Ramos (cell line): ENCODE results near the gene ADGRD1.

Experiments
- in situ Hi-C: fragments of 300-500 bp; cut with MboI; formaldehyde crosslinking; loops from one replicate; pipeline ENCODE4 v1.14.3; 2022; ENCODE audit warnings: low sequenced_read_pairs; ENCODE audit not compliant: unreplicated experiment

Gene ADGRD1

DNA sequence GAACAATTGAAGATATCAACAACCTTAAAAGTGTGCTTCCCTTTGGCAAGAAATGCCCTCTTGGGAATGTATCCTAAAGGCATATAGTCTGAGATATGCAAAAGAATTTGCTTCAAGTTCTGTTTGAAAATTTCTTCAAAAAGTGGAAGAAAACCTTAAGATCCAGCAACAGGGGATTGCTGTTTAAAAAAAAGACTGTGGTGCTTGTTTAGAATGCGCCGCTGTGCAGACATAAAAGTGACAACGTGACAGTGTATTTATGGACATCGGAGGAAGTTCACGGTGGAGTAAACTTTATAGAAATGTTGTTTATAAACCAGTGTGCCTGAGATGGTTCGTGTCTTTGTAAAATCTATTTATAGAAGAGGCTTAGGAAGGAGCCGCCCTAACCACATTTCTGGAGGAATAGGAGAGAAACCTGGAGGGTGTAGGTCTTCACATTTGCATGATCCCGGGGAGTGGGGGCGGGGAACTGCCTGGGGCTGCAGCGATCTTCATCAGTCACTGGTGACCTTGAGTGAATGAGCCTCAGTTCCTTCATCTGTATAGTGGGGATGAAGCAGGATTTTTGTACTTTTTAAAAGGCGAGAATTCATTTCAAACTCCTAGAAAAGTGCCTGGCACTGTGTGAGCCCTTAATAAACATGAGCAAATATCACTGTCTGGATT lies 27.5 kb downstream of the ADGRD1 start:
- in situ Hi-C loops: loop anchor here (25.0 kb wide), 1 partner anchor 1081 kb away; no protein-coding TSS in a partner anchor

DNA sequence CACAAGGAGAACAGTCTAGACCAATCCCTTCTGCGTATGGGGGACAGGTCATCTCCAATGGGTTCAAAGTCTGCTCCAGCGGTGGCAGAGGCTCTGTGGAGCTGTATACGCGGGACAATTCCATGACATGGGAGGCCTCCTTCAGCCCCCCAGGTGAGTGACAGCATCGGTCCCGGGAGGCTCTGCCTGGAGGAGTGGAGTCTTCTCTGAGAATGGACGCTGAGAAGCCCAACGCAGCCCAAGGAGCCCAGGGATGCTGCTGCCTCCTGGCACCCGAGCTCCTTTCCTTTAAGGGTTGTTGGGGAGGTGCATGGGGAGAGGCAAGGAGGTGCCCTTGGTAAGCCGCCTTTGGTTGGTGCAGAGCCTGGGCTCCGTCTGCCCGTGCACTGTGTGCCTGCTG lies 28.2 kb downstream of the ADGRD1 start:
- in situ Hi-C loops: loop anchor here (25.0 kb wide), 1 partner anchor 1080 kb away; no protein-coding TSS in a partner anchor

DNA sequence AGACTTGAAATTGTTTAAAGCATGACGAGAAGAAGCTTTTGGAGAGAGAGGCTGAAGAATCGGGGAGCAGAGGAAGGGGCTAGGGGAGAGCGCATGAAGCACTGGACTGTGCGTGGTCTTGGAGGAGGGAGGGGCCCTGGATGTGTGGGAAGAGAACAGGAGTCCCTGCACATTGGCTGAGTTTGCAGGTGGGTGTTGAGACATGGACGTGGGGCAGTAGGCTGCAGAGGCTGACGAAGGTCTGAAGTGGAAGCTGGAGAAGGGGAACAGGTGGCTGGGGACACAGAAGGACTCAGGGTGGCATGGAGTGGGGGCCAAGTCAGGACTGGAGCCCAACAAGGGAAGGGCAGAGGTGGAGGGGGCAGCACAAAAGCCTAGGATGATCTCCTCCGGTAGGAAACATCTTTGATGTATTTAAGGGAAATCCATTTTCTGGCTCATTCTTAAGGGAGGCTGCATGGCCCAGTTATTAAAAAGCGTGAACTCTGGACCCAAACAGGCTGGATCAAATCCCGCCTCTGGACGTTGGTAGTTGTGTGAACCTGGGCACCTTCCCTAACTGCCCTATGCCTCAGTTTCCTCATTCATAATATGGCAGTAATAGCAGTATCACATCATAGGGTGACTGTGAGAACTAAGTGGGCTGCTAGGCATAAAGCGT lies 29.0 kb downstream of the ADGRD1 start:
- in situ Hi-C loops: loop anchor here (25.0 kb wide), 1 partner anchor 1080 kb away; no protein-coding TSS in a partner anchor

DNA sequence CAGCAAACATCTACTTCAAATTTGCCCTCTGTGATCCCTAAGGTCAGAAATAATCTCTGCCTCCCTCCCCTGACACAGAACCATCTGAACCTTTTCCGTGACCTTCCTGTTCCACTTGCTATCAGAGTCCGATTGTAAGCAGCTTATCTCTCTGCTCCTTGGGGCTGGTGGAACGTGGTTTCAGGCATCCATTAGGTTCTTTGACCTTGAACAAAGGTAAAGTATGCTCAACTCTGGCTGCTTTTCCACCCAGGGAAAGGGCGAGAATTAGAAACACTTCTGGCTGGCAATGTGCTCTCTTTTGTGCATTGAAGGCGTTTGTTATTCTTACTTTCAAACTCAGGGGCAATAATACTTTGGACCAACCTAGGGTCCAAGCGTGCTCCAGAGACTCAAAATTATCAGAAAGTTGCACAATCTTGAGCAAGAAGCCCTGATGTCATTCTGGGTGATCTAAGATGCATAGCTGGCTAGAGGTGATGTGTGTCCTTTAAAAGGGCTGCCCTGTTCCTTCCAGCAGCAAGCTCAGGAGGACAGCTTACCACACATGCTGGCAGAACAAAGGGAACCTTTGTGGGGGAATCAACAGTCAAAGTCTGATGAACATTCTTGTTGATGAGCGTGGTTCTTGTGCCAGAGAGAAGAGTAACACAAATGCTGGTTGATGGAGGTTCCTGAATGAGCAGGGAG lies 29.8 kb downstream of the ADGRD1 start:
- in situ Hi-C loops: loop anchor here (25.0 kb wide), 1 partner anchor 1079 kb away; no protein-coding TSS in a partner anchor

DNA sequence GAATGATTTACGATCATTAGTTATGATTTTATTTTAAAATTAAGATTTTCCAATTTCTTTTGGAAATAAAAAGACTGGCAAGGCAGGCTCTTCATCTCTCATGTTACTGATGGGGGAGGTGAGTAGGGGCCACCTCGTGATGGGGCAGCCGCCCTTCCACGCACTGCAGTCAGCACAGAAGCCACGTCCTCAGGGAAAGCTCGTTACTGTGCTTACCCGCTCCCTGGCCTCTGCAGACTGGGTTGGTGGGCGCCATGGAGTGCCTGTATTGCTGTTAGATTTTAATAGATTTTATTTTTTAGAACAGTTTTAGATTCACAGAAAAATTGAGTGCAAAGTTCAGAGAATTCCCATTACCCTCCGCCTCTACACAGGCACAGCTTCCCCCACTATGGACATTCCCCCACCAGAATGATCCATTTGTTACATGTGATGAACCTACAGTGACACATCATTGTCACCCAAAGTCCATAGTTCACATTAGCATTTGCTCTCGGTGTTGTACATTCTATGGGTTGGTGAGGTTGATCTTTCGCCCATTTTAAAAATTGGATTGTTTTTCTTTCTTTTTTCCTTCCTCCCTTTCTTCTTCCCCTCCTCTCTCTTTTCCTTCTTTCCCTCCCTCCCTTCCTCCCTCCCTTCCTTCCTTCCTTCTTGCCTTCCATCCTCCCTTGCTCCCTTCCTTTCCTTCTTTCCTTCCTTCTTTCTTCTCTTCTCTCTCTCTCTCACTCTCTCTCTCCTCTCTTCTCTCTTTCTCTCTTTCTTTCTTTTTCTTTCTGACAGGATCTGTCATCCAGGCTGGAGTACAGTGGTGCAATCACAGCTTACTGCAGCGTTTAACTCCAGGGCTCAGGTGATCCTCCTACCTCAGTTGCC lies 30.7 kb downstream of the ADGRD1 start:
- in situ Hi-C loops: loop anchor here (25.0 kb wide), 1 partner anchor 1078 kb away; no protein-coding TSS in a partner anchor

DNA sequence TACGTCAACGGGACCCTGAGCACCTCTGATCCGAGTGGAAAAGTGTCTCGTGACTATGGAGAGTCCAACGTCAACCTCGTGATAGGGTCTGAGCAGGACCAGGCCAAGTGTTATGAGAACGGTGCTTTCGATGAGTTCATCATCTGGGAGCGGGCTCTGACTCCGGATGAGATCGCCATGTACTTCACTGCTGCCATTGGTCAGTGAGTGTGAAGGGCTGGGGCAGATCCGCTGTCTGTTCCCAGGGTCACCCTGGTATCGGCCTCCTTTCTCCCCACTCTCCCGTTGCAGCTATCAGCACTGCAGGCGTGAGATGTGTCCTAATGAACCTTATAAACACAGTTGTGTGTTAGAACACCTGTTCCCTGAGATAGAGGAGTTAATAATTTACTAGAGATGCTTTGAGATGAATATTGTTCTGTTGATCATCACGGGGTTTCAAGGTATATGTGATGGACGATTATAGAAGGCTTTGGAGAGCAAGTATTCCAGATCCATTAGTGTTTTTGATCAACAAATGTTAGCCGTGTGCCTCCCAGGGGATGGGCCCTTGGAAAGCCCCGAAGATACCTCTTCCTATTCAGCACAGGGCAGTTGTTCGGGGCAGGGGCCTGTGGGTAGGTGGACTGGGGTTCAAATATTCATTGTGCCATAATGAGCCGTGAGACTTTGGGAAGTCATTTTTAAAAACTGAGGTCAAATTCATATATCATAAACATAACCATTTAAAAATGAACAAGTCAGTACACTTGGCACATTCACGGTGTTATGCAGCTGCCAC lies 33.6 kb downstream of the ADGRD1 start:
- in situ Hi-C loops: loop anchor here (25.0 kb wide), 1 partner anchor 1075 kb away; no protein-coding TSS in a partner anchor

DNA sequence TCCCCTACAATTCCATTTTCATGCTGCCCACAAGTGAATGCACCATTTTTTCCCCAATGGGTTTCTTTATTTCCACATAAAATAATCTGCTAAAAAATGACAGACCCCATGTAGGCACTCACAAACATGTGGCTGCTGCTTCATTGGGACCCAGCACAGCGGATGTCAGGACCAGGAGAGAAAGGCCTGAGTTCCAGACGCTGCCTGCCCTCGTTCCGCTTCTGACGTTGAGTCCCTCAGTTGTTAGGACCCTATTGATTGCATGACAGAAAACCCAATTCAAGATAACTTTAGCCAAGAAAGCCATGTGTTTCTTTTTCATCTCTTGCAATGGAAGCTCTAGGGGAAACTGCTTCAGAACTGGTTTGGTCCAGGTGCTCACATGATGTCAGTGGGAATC lies 34.6 kb downstream of the ADGRD1 start:
- in situ Hi-C loops: loop anchor here (25.0 kb wide), 1 partner anchor 1074 kb away; no protein-coding TSS in a partner anchor

DNA sequence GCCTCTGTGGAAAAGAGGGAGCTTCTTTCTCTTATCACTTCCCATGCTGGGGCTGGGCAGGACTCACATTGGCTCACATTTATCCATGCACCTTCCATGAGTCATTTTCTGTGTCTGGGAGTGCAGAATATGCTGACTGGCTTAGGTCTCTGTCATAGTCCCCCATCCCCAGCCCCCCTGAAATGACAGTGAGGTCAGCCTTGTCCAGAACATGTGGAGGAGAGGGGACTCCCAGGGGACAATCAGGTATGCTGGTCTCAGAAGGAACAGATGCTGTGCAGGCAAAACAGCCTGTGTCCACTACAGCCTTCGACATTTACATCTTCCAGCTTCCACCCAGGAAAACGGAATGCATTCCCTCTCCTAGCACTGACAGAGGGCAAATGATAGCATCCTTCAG lies 35.0 kb downstream of the ADGRD1 start:
- in situ Hi-C loops: loop anchor here (25.0 kb wide), 1 partner anchor 1074 kb away; no protein-coding TSS in a partner anchor

DNA sequence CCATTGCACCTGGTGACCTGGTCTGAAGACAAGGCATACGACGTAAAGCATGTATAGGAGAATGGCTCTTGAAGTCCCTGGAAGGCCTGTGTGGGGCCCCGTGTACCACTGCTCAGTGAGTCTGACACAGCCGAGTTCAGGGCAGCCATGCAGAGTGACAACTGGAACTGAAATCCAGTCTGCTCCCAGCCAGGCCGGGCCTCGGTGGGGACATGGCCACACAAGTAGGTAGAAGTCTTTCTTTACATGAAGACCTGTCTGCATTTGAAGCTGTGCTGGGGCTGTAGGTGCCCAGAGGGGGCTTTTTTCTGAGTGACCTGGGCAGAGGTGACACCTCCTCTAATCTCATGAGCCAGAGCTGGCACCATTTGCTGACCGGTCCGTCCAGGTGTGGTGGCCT lies 35.7 kb downstream of the ADGRD1 start:
- in situ Hi-C loops: loop anchor here (25.0 kb wide), 1 partner anchor 1073 kb away; no protein-coding TSS in a partner anchor

DNA sequence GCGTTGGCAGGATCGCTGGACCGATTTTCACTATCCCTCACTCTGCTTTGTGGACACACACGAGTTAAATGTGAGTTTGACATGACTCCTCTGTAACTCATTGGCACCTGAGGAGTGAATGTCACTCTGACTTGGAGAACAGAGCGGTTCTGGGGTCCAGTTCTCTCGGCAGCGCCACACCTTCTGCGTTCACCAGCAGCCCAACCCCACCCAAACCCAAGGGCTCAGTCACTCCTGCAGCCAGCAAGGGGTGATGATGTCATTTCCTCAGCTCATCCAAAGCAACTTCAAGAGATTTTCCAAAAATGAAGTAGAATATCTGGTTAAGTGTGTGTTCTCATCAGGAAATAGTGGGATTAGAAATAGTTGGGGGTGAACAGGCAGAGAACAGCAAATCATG lies 36.3 kb downstream of the ADGRD1 start:
- in situ Hi-C loops: loop anchor here (25.0 kb wide), 1 partner anchor 1072 kb away; no protein-coding TSS in a partner anchor

DNA sequence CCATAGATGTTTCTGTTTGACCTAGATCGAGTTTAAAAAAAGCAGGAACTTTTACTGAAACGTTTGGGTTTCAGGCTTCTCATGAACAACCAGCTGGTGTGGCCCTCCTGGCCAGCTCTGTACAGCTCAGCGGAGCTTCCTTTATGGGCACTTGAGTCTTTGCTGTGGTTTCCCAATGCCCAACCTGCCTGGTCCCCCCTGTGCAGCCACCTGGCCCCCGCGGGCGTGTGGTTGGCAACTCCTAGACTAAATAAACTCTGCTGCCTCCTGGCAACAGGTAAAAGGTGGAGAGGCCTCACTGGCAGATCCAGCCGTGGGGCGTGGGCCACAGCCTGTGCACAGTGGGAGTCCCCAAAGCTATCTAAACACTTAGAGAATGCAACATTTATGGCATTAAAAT lies 38.7 kb downstream of the ADGRD1 start:
- in situ Hi-C loops: loop anchor here (25.0 kb wide), 1 partner anchor 1070 kb away; no protein-coding TSS in a partner anchor

DNA sequence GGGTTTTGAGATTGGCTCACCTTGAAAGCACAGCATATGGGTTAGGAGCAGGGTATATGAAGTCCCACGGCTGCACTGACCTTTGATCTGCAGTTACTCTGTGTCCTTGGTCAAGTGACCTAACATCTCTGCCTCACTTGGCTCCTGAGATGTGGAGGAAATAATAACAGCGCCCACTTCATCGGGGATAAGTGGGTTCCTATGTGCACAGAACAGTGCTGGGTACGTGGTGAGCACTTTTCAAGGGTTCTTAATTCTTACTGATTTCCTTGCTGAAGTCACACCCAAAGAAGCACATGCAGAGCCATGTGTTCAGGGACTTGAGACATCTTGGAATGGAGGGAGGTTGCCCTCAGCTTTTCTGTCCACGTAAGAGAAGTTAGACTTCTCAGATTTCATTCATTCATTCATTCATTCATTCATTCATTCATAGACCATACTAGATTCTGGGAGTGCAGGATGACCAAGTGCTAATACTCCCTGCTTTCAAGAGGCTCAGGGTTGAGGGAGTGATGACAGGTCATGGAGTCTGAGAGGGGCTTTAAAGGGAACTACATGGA lies 39.4 kb downstream of the ADGRD1 start:
- in situ Hi-C loops: loop anchor here (25.0 kb wide), 1 partner anchor 1069 kb away; no protein-coding TSS in a partner anchor

DNA sequence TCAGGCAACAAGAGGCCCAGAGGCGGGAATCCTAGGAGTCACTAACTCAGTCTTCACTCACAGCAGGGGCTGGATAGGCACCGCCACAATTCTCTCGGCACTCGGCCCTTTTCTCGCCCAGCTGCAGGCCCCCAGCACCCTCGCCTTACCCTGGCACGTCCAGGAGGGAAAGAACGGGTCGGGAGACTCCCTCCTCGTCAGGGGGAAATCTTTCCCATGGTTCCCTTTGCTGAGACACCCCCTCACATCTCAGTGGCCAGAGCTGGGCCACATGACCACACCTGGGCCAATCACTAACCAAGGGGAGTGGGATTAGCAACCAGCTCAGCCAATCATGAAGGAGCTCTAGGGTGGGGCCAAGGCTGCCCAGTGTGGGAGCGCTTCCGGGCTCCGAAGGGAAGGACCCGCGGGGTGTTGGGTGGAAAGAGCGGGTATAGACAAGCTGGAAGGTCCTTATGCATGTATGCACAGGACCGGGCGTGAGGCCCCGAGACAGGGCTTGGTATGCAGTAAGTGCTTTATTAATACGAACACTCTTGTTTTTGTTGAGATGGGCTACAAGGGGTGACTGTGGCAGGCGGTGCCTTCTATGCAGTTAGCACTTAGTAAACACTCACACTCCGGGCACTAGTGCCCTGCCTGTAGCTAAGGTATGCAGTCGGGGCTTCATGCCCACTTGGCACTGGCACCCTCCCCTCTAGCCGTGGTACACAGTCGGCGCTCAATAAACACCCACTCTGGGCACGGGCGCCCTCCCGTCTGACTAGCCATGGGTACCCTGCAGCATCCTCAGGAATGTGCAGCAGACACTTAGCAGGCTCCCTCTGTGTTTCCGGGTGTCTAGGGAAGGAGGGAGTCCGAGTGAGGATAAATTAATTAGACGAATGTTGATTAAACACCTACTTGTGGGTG lies 40.3 kb downstream of the ADGRD1 start:
- in situ Hi-C loops: loop anchor here (25.0 kb wide), 1 partner anchor 1068 kb away; no protein-coding TSS in a partner anchor

DNA sequence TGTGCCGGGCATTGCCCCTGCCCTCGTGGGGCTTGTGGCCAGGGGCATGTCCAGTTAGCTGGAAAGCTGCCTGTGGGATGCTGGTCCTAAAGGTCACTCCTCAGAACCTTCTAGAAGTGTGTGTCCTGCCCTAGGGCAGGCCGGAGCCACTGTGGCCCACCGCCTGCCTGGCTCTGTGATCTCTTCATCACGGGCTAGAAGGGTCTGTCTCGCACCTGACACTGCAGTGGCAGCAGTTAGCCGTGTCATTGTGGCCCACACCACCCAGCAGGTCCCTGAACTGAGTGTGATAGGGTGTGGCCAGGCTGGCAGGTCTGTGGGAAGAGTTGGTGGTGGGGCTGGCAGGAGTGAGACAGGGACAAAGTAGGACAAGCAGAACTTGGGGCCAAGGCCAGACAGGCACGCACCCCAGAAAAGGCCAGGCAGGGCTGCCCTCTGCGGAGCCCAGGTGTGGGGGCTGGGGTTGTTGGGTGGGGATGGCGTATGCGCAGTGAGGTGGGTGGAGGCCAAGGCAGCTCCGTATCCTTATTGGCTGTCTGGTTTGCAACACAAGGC lies 41.2 kb downstream of the ADGRD1 start:
- in situ Hi-C loops: loop anchor here (25.0 kb wide), 1 partner anchor 1067 kb away; no protein-coding TSS in a partner anchor

DNA sequence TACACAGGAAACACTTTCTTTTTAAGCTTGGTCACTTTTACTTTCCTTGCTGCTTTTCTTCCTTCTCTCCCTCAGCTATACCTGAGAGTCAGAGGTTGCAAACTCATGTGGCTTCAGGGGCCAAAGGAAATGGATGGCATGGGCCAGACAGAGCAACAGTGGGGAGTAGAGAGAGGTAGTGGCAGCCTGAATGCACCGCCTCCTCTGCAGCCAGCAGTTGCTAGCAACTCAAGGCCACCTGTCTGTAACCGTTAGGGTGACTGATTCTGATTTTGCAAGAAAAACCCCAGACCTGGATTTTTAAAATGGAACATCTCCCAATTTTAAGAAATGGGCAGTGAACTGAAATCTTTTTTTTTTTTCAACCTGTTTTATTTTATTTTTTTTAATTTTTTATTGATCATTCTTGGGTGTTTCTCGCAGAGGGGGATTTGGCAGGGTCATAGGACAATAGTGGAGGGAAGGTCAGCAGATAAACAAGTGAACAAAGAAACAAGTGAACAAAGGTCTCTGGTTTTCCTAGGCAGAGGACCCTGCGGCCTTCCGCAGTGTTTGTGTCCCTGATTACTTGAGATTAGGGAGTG lies 41.8 kb downstream of the ADGRD1 start:
- in situ Hi-C loops: loop anchor here (25.0 kb wide), 1 partner anchor 1067 kb away; no protein-coding TSS in a partner anchor

DNA sequence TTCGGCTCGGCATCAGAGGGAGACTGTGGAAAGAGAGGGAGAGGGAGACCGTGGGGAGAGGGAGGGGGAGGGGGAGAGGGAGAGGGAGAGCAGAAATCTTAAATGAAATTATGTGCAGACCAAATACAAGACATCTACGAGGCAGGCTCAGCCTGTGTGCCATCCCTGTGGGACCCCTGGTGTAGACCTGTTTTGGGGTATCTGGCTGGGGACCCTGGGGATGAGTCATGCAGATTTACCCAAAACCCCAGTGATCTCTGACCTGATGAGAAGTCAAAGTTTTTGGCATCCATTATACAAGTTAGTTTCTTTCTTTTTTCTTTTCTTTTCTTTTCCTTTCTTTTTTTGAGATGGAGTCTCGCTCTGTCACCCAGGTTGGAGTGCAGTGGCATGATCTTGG lies 44.4 kb downstream of the ADGRD1 start:
- in situ Hi-C loops: loop anchor here (25.0 kb wide), 1 partner anchor 1064 kb away; no protein-coding TSS in a partner anchor
